Sigmoid colon (tissue), 4 donors: ENCODE results near the gene PATJ.

Source experiments
- EP300 ChIP-seq, 4 donors: sonication (generic); formaldehyde crosslinking; IDR thresholded peaks; one replicate each; pipeline ENCODE4 v1.6.1; 2017; ENCODE audit warnings: antibody characterized with exemption in 4 of 4
- POLR2A ChIP-seq, 2 donors: fragments of 450-650 bp; IDR thresholded peaks; one replicate each; pipeline ENCODE4 v1.6.1; 2016; ENCODE audit warnings: antibody characterized with exemption in 2 of 2, mild to moderate bottlenecking in 2 of 2, moderate library complexity in 2 of 2
- POLR2AphosphoS5 ChIP-seq, 4 donors: sonication (generic); formaldehyde crosslinking; IDR thresholded peaks; one replicate each; pipeline ENCODE4 v1.6.1; 2017; ENCODE audit warnings: antibody characterized with exemption in 4 of 4
- TF ChIP-seq, protein P1 (sequence below), 4 experiments: fragments of 450-650 bp in 3 of 4; fragments of 200-600 bp in 1 of 4; IDR thresholded peaks; one replicate each; pipeline ENCODE4 v1.5.1; 2016 to 2019; ENCODE audit warnings: antibody characterized with exemption in 4 of 4, mild to moderate bottlenecking in 3 of 4, moderate library complexity in 2 of 4

DNA sequence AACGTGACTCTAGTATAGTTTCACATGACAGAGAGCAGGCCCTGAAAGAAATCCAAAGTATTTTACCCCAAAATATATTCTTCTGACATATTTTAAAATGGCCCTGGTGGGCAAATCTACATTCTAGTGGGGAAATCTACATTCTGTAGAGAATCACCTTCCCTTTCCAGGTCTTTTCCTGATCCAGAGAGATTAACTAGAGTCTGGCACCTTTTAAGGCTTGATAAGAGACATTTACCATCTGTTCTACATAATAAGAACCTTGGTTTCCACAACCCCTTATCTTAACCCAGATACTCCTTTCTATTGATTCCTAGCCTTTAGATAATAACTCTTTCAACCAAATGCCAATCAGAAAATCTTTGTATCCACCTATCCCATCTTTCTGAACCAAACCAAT lies 435.3 kb downstream of the PATJ start:
- TF ChIP-seq, protein P1, sequence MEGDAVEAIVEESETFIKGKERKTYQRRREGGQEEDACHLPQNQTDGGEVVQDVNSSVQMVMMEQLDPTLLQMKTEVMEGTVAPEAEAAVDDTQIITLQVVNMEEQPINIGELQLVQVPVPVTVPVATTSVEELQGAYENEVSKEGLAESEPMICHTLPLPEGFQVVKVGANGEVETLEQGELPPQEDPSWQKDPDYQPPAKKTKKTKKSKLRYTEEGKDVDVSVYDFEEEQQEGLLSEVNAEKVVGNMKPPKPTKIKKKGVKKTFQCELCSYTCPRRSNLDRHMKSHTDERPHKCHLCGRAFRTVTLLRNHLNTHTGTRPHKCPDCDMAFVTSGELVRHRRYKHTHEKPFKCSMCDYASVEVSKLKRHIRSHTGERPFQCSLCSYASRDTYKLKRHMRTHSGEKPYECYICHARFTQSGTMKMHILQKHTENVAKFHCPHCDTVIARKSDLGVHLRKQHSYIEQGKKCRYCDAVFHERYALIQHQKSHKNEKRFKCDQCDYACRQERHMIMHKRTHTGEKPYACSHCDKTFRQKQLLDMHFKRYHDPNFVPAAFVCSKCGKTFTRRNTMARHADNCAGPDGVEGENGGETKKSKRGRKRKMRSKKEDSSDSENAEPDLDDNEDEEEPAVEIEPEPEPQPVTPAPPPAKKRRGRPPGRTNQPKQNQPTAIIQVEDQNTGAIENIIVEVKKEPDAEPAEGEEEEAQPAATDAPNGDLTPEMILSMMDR (IDR thresholded peaks at IDR 0.05) = no peak
- no peak for TF ChIP-seq POLR2AphosphoS5 (IDR thresholded peaks at IDR 0.05)
- no peak for TF ChIP-seq EP300 (IDR thresholded peaks at IDR 0.05)
- TF ChIP-seq POLR2A (IDR thresholded peaks at IDR 0.05) = no peak
